ENCODE data around the gene WDR47.

Gene WDR47

DNA sequence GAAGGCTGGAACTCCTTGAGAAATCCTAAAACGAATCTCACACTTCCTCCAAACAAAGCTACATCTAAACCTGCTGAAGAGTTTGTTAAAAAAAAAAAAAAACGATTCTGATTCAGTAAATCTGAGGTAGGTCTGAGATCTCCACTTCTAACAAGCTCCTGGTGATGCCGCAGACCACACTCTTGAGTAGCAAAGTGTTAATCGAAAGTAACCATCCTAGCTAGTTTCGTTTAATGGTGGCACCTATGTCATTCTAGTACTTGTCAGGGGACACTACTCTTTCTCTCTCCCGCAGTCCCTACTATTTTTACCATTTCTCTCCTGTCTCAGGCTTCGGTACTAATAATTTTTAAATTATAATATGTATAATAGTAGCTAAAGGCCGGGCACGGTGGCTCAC, 80.7 kb downstream of the WDR47 start:
- TF ChIP-seq, protein P1, sequence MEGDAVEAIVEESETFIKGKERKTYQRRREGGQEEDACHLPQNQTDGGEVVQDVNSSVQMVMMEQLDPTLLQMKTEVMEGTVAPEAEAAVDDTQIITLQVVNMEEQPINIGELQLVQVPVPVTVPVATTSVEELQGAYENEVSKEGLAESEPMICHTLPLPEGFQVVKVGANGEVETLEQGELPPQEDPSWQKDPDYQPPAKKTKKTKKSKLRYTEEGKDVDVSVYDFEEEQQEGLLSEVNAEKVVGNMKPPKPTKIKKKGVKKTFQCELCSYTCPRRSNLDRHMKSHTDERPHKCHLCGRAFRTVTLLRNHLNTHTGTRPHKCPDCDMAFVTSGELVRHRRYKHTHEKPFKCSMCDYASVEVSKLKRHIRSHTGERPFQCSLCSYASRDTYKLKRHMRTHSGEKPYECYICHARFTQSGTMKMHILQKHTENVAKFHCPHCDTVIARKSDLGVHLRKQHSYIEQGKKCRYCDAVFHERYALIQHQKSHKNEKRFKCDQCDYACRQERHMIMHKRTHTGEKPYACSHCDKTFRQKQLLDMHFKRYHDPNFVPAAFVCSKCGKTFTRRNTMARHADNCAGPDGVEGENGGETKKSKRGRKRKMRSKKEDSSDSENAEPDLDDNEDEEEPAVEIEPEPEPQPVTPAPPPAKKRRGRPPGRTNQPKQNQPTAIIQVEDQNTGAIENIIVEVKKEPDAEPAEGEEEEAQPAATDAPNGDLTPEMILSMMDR (IDR thresholded peaks at IDR 0.05) = no peak
- no peak for TF ChIP-seq ZFX (IDR thresholded peaks at IDR 0.05; ENCODE audit: borderline replicate concordance)

DNA sequence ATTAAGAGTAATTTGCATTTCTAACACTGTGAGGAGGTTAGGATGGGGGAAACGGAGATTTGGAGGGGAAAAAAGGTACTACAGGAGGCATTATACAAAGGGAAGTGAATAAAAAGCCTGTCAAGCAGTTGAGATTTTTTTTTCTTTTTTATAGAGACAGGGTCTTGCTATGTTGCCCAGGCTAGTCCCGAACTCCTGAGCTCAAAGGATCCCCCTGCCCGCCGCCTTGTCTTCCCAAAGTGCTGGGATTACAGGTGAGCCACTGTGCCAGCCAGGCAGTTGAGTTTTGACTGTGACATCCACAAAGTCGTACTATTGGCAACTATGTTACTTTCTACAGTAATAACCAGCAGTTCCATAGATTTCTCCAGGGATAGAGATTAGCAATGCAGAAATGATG, 81.2 kb downstream of the WDR47 start:
- TF ChIP-seq, protein P1 (IDR thresholded peaks at IDR 0.05) = no peak
- no peak for TF ChIP-seq ZFX (IDR thresholded peaks at IDR 0.05; ENCODE audit: borderline replicate concordance)

More for the DNA sequence above, 80.7 kb downstream of the WDR47 start:
- H3K27ac ChIP-seq = no peak overlapping the region

DNA sequence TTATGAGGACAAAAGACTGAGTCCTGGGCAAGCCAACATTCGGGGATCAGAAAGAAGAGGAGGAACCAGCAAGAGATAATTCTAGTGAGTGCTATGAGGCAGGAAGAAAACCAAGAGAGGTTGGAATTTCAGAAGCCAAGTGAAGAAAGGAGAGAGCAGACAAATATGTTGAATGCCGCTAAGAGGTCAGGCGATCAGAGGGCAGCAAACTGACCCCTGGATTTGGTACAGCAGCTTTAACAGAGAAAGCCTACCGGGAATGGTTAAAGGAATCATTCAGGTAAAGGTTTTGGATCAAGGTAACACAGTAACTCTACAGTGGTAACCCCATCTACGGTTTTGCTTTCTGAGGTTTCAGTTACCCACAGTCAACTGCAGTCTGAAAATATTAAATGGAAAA, 84.0 kb downstream of the WDR47 start:
- TF ChIP-seq ZFX (IDR thresholded peaks at IDR 0.05; ENCODE audit: borderline replicate concordance) = no peak
- TF ChIP-seq, protein P1 (IDR thresholded peaks at IDR 0.05) = no peak
- no peak overlapping the region for H3K27ac ChIP-seq

More for the DNA sequence above, 81.2 kb downstream of the WDR47 start:
- no peak overlapping the region for H3K27ac ChIP-seq

DNA sequence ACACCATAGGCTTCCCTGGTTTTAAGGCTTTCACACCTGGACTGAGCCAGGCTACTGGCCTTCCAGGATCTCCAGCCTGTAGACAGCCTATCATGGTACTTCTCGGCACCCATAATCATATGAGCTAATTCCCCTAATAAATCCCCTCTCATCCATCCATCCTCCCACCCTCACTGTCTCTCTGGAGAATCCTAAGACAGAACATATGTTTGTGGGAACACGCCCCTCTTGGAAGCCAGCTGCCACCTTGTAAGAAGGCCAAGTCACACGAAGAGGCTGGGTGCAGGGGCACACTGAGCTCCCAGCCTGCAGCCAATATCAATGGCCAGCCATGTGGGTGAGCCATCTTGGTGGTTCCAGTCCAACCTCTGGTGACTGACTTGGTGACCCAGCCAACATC, 86.0 kb downstream of the WDR47 start:
- H3K27ac ChIP-seq = no peak overlapping the region
- TF ChIP-seq ZFX (IDR thresholded peaks at IDR 0.05; ENCODE audit: borderline replicate concordance) = no peak
- TF ChIP-seq, protein P1 (IDR thresholded peaks at IDR 0.05) = no peak

DNA sequence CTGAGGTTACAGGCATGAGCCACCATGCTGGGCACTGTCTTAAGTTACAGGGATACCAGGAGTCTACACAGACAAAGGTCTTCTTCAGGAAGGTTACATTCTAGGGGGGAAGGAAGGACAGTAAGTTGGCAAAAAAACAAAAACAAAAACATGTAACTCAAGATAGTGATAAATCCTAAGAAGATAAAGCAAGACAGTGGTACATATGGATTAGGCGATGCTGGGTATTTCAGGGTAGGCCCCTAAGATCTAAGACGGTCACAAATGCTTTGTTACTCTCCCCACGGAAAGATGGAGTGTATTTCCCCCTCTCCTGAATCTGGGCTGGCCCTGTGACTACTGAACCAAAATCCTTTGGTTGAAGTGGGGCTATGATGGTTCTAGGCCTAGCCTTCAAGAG, 86.8 kb downstream of the WDR47 start:
- no peak overlapping the region for H3K27ac ChIP-seq
- TF ChIP-seq ZFX (IDR thresholded peaks at IDR 0.05; ENCODE audit: borderline replicate concordance) = no peak
- TF ChIP-seq, protein P1 (IDR thresholded peaks at IDR 0.05) = no peak

DNA sequence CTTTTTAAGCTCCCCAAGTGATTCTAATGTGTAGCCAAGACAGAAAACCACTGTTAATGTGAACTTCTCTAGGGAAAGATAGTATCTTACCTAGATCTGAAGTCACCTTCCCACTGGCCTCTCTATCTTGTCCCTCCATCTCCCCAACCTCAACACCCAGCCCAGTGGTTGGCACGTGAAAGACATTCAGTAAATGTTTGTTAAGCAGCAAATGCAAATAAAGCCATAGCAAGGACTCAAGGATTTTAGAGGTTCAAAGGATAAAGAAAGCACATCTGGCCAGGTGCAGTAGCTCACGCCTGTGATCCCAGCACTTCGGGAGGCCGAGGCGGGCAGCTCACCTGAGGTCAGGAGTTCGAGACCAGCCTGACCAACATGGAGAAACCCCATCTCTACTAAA, 88.5 kb downstream of the WDR47 start:
- no peak for TF ChIP-seq ZFX (IDR thresholded peaks at IDR 0.05; ENCODE audit: borderline replicate concordance)
- TF ChIP-seq, protein P1 (IDR thresholded peaks at IDR 0.05) = no peak

DNA sequence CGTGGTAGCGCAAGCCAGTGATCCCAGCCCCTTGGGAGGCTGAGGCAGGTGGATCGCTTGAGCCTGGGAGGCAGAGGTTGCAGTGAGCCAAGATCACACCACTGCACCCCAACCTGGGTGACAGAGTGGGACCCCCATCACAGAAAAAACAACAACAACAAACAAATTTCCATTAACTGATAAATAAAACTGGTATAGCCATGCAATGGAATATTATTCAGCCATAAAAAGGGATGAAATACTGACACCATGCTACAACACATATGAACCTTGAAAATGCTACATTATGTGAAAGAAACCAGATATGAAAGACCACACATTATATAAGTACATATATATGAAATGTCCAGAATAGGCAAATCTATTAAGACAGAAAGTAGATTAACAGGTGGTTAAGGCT, 90.7 kb downstream of the WDR47 start:
- no peak overlapping the region for H3K27ac ChIP-seq
- TF ChIP-seq, protein P1 (IDR thresholded peaks at IDR 0.05) = no peak
- no peak for TF ChIP-seq ZFX (IDR thresholded peaks at IDR 0.05; ENCODE audit: borderline replicate concordance)

More for the DNA sequence above, 88.5 kb downstream of the WDR47 start:
- H3K27ac ChIP-seq = no peak overlapping the region; the same call in 1 of the 2 replicates

Measured in 22Rv1 (cell line).